Mesenchymal stem cell (in vitro differentiated cells and primary cell): ENCODE results near the gene AHCY.

Experiments used
- DNase-seq: peaks from one replicate; pipeline ENCODE4 v3.0.0-alpha.2; 2013
- H2AFZ ChIP-seq: one replicate; pipeline ENCODE4 v1.6.1; 2013; ENCODE audit warnings: low read depth, mild to moderate bottlenecking, control low read depth, inconsistent platforms, low read length, moderate library complexity
- H2AK5ac ChIP-seq: 2 replicates; pipeline ENCODE4 v1.6.1; 2013; ENCODE audit warnings: low read length, moderate library complexity, mild to moderate bottlenecking, inconsistent platforms; ENCODE audit not compliant: severe bottlenecking
- H2BK120ac ChIP-seq: one replicate; pipeline ENCODE4 v1.6.1; 2013; ENCODE audit warnings: low read depth, mild to moderate bottlenecking, inconsistent platforms, low read length, moderate library complexity
- H2BK12ac ChIP-seq, 2 experiments: one replicate each; pipeline ENCODE4 v1.6.1; 2013; ENCODE audit warnings: inconsistent platforms in 2 of 2, low read length in 2 of 2, mild to moderate bottlenecking in 2 of 2, moderate library complexity in 2 of 2, control low read depth in 1 of 2
- H2BK15ac ChIP-seq: one replicate; pipeline ENCODE4 v1.6.1; 2013; ENCODE audit warnings: mild to moderate bottlenecking, low read depth, inconsistent platforms; ENCODE audit not compliant: poor library complexity, severe bottlenecking
- H2BK5ac ChIP-seq: 2 replicates; pipeline ENCODE4 v1.6.1; 2013; ENCODE audit warnings: low read depth, mild to moderate bottlenecking, low read length, control low read depth, inconsistent platforms; ENCODE audit not compliant: poor library complexity, severe bottlenecking
- H3K14ac ChIP-seq, 2 experiments: one replicate each; pipeline ENCODE4 v1.6.1; 2013; ENCODE audit warnings: inconsistent platforms in 2 of 2, low read length in 2 of 2, control low read depth in 1 of 2, mild to moderate bottlenecking in 1 of 2, moderate library complexity in 1 of 2
- H3K18ac ChIP-seq, 2 experiments: one replicate each; pipeline ENCODE4 v1.6.1; 2013; ENCODE audit warnings: inconsistent platforms in 2 of 2, low read length in 2 of 2, control low read depth in 1 of 2, low read depth in 1 of 2, mild to moderate bottlenecking in 1 of 2
- H3K23ac ChIP-seq, 2 experiments: one replicate each; pipeline ENCODE4 v1.6.1; 2013; ENCODE audit warnings: inconsistent platforms in 2 of 2, low read length in 2 of 2, mild to moderate bottlenecking in 2 of 2, moderate library complexity in 2 of 2, control low read depth in 1 of 2
- H3K27ac ChIP-seq: 2 replicates; pipeline ENCODE4 v1.5.1; 2013; ENCODE audit warnings: mild to moderate bottlenecking, moderate library complexity, low read length, control low read depth, inconsistent platforms; ENCODE audit not compliant: poor library complexity, severe bottlenecking
- H3K27me3 ChIP-seq, 2 experiments: 2 replicates each; pipeline versions ENCODE4 v1.6.1 to v1.7.0; 2013; ENCODE audit warnings: low read length in 2 of 2, mild to moderate bottlenecking in 2 of 2, moderate library complexity in 2 of 2, control low read depth in 1 of 2, inconsistent platforms in 1 of 2; ENCODE audit not compliant: control insufficient read depth in 1 of 2, insufficient read depth in 1 of 2
- H3K36me3 ChIP-seq, 2 experiments: 2 replicates each; pipeline versions ENCODE4 v1.6.1 to v1.7.0; 2013; ENCODE audit warnings: low read length in 2 of 2, control low read depth in 1 of 2, inconsistent platforms in 1 of 2, low read depth in 1 of 2, mild to moderate bottlenecking in 1 of 2; ENCODE audit not compliant: insufficient read depth in 2 of 2, control insufficient read depth in 1 of 2
- H3K4ac ChIP-seq, 2 experiments: one replicate each; pipeline ENCODE4 v1.6.1; 2013; ENCODE audit warnings: inconsistent platforms in 2 of 2, low read length in 2 of 2, mild to moderate bottlenecking in 2 of 2, moderate library complexity in 2 of 2, control low read depth in 1 of 2, low read depth in 1 of 2
- H3K4me1 ChIP-seq: 2 replicates; pipeline ENCODE4 v1.6.1; 2013; ENCODE audit warnings: low read depth, low read length, control low read depth; ENCODE audit not compliant: control insufficient read depth, insufficient read depth
- H3K4me2 ChIP-seq: 2 replicates; pipeline ENCODE4 v1.6.1; 2013; ENCODE audit warnings: low read length, mild to moderate bottlenecking, inconsistent platforms; ENCODE audit not compliant: poor library complexity, severe bottlenecking
- H3K4me3 ChIP-seq, 2 experiments: 2 replicates each; pipeline versions ENCODE4 v1.5.1 to v1.7.0; 2013; ENCODE audit warnings: low read length in 2 of 2, mild to moderate bottlenecking in 2 of 2, control low read depth in 1 of 2, low read depth in 1 of 2; ENCODE audit not compliant: insufficient read depth in 1 of 2
- H3K79me1 ChIP-seq: replicated peaks from 2 replicates; pipeline ENCODE4 v1.6.1; 2013; ENCODE audit warnings: mild to moderate bottlenecking, control low read depth, low read length, inconsistent platforms; ENCODE audit not compliant: poor library complexity, severe bottlenecking
- H3K9ac ChIP-seq: 2 replicates; pipeline ENCODE4 v1.7.0; 2013; ENCODE audit warnings: mild to moderate bottlenecking, low read length, moderate library complexity
- H3K9me3 ChIP-seq: 2 replicates; pipeline ENCODE4 v1.7.0; 2013; ENCODE audit warnings: mild to moderate bottlenecking, low read length; ENCODE audit not compliant: control insufficient read depth
- H4K8ac ChIP-seq: one replicate; pipeline ENCODE4 v1.6.1; 2013; ENCODE audit warnings: inconsistent platforms, mild to moderate bottlenecking, low read length, moderate library complexity
- H4K91ac ChIP-seq: one replicate; pipeline ENCODE4 v1.6.1; 2013; ENCODE audit warnings: mild to moderate bottlenecking, low read length, inconsistent platforms
- WGBS: methylation state at CpG from one replicate; pipeline ENCODE4 v1.1.7; 2013; ENCODE audit warnings: mixed read lengths; 5-methylcytosine and 5-hydroxymethylcytosine counted together

AHCY gene

DNA sequence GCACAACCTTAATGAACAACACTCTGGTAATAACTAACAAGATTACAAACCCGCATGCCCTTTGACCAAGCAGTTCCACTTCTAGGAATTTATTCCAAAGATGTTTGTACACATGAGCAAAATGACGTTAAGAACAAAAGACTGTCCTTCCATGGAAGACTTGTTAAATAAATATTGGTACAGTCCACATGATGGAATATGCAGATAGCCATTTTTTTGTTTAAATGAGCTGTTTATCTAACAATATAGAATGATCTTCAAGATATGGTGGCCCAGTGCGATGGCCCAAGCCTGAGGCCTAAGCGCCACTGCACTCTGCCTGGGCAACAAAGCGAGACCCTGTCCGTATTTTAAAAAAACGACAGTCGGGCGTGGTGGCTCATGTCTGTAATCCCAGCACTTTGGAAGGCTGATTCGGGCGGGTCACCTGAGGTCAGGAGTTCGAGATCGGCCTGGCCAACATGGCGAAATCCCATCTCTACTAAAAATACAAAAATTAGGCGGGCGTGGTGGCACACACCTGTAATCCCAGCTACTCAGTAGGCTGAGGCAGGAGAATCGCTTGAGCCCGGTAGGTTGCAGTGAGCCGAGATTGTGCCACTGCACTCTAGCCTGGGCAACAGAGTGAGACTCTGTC lies 7.4 kb upstream of the AHCY start:
- Histone ChIP-seq H2BK5ac (no peak overlapping the region), H3K79me1 (no peaks in the 10 kb centered on the region), H3K4me3 (no peak overlapping the region), H3K4me1 (peaks cover 19% of the 10 kb centered on the region), H3K36me3 (no peaks in the 10 kb centered on the region), H3K9me3 (no peaks in the 10 kb centered on the region), H2AFZ (no peak overlapping the region), H2BK120ac (no peak overlapping the region), H3K4ac (no peak overlapping the region), H3K4me2 (no peak overlapping the region), H3K9ac (no peak overlapping the region), H2BK15ac (no peak overlapping the region), H4K8ac (no peak overlapping the region), H3K18ac (no peak overlapping the region), H3K27me3 (peaks cover 4 to 8% of the 10 kb centered on the region in 2 experiments), H3K14ac (no peak overlapping the region), H3K27ac (no peak overlapping the region), H2BK12ac (no peak overlapping the region), H4K91ac (no peak overlapping the region), H2AK5ac (no peak overlapping the region), H3K23ac (no peak overlapping the region)
- WGBS = 89% methylated on average over 18 of the region's 19 CpGs
- no peak for DNase-seq

DNA sequence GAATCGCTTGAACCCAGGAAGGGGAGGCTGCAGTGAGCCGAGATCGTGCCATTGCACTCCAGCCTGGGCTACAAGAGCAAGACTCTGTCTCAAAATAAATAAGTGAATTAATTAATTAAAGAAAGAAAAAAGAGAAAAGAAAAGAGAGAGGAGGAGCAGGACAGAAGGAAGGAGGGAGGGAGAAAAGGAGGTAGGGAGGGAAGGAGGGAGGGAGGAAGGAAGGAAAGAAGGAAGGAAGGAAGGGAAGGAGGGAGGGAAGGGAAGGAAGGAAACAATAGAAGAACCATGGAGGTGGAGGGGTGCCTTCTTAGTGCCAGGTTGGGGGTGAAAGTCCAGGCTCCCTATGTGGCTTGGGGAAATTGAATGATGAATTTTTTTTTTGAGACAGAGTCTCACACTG lies 6.5 kb upstream of the AHCY start:
- no peak overlapping the region for H3K18ac ChIP-seq
- peaks cover 21% of the 10 kb centered on the region for H3K4me1 ChIP-seq
- DNase-seq = no peak
- H3K23ac ChIP-seq = no peak overlapping the region
- no peaks in the 10 kb centered on the region for H3K36me3 ChIP-seq
- H3K14ac ChIP-seq = no peak overlapping the region
- no peak overlapping the region for H2BK120ac ChIP-seq
- no peak overlapping the region for H3K27ac ChIP-seq
- no peak overlapping the region for H2AFZ ChIP-seq
- no peak overlapping the region for H2BK5ac ChIP-seq
- WGBS = 100% methylated on average over 1 of the region's 3 CpGs
- no peaks in the 10 kb centered on the region for H3K9me3 ChIP-seq
- no peak overlapping the region for H3K4me2 ChIP-seq
- H2BK15ac ChIP-seq = no peak overlapping the region
- H2BK12ac ChIP-seq = no peak overlapping the region
- no peak overlapping the region for H2AK5ac ChIP-seq
- H3K79me1 ChIP-seq = no peaks in the 10 kb centered on the region
- H3K4me3 ChIP-seq = no peak overlapping the region
- no peak overlapping the region for H4K91ac ChIP-seq
- H3K4ac ChIP-seq = no peak overlapping the region
- no peak overlapping the region for H4K8ac ChIP-seq
- H3K9ac ChIP-seq = no peak overlapping the region
- peaks cover 4 to 8% of the 10 kb centered on the region in 2 experiments for H3K27me3 ChIP-seq

DNA sequence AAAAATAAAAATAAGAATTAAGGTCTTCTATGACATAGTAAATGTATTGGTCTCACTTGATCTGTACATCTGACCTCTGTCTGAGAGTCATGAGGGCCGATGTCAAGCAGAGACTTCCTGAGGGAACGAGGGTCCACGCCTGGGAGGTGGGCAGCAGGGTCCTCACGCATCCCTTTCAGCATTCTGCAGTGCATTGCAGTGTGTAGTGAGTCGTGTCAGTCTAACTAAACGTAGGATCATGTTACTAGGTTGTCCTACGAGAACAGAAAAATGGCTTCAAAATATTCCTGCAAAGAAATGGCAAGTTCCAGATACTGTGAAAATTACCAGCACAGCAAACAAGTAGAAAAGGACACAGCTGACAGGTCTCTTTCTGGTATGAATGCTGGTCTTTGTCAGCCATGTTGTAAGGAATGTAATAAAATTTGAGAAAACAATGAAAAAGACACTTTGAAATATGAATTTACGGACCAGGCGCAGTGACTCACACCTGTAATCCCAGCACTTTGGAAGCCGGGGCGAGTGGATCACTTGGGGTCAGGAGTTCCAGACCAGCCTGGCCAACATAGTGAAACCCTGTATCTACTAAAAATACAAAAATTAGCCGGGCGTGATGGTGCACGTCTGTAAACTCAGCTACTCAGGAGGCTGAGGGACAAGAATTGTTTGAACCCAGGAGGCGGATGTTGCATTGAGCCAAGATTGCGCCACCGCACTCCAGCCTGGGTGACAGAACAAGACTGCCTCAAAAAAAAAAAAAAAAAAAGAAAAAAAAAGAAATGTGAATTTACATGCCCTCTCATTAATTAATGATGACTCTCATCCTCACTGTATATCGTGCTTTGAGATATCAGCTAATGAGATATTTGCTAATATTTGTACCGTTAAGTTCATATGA lies 2.4 kb upstream of the AHCY start:
- Histone ChIP-seq H3K36me3 (no peaks in the 10 kb centered on the region), H3K4me1 (peaks cover 17% of the 10 kb centered on the region), H2AFZ (no peak overlapping the region), H3K4me3 (no peak overlapping the region), H2BK5ac (no peak overlapping the region), H3K79me1 (peaks cover 2% of the 10 kb centered on the region), H3K9me3 (no peaks in the 10 kb centered on the region), H3K9ac (no peak overlapping the region), H2BK15ac (no peak overlapping the region), H2BK120ac (no peak overlapping the region), H2AK5ac (no peak overlapping the region), H4K91ac (no peak overlapping the region), H2BK12ac (no peak overlapping the region), H3K18ac (no peak overlapping the region), H3K27ac (no peak overlapping the region), H3K4ac (no peak overlapping the region), H3K23ac (no peak overlapping the region), H3K4me2 (no peak overlapping the region), H4K8ac (no peak overlapping the region), H3K14ac (no peak overlapping the region), H3K27me3 (no peaks in the 10 kb centered on the region)
- WGBS = 74% methylated on average over 13 of the region's 19 CpGs
- no peak for DNase-seq

DNA sequence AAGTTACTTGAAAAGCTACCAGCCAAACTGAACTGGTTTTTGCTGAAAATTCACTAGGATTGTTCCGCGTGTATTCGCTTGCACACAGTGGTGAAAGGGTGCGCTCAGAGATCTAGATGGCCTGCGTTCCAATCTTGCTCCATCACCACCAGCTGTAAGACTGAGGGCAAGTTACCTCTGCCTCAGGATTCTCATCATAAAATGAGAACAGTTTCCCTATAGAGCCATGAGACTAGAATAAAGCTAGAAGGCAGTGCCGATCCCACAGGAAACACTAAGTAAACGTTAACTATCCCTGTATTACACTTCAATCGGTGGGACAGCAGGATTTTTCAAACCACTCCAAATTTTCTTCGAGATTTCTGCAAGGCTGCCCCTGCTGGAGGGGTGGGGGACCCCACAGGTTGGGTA lies 838 bp downstream of the AHCY start:
- Histone ChIP-seq H3K18ac (peak overlapping the region; percentile 70 to 74), H3K23ac (peak overlapping the region in 1 of 2 experiments; percentile 68), H2BK120ac (peak overlapping the region; percentile 79), H3K9ac (peak overlapping the region; percentile 96), H2AFZ (peak overlapping the region; percentile 75), H3K36me3 (no peaks in the 10 kb centered on the region), H2BK15ac (no peak overlapping the region), H3K27ac (peak overlapping the region; percentile 81), H3K4me1 (peaks cover 22% of the 10 kb centered on the region), H3K9me3 (no peaks in the 10 kb centered on the region), H3K4ac (peak overlapping the region in 1 of 2 experiments; percentile 83), H2BK5ac (peak overlapping the region; percentile 91), H2AK5ac (no peak overlapping the region), H3K4me2 (peak overlapping the region; percentile 92), H2BK12ac (peak overlapping the region in 1 of 2 experiments; percentile 54), H3K4me3 (peak overlapping the region; percentile 89 to 95), H4K8ac (peak overlapping the region; percentile 85), H4K91ac (no peak overlapping the region), H3K14ac (peak overlapping the region in 1 of 2 experiments; percentile 88), H3K79me1 (peaks cover 7% of the 10 kb centered on the region), H3K27me3 (no peaks in the 10 kb centered on the region)
- WGBS = 41% methylated on average over 9 of the region's 9 CpGs
- DNase-seq = peak; percentile 72
